HepG2 (cell line): ENCODE data around the gene MREG. TPM values are rescaled to one million over a fixed set of nuclear protein-coding genes. Genes with fewer than 3 reads are reported as not detected.

ENCODE experiments used
- AGO1 ChIP-seq: fragments of 200-400 bp; formaldehyde crosslinking; IDR thresholded peaks from 2 replicates; pipeline ENCODE4 v1.6.1; 2017; ENCODE audit warnings: mild to moderate bottlenecking, low read depth, low read length, moderate library complexity; ENCODE audit not compliant: poor library complexity, severe bottlenecking
- CSRNP2 ChIP-seq: sonication (generic); formaldehyde crosslinking; conservative IDR thresholded peaks from 2 replicates; pipeline ENCODE4 v1.8.0; 2022; ENCODE audit warnings: low read depth, missing genetic modification reagents
- HIVEP1 ChIP-seq: sonication (generic); formaldehyde crosslinking; IDR thresholded peaks from 2 replicates; pipeline ENCODE4 v1.4.0; 2020; ENCODE audit warnings: mild to moderate bottlenecking, missing genetic modification reagents
- NCOA1 ChIP-seq: sonication (generic); formaldehyde crosslinking; IDR thresholded peaks from 2 replicates; pipeline ENCODE4 v1.9.0; 2021; ENCODE audit warnings: missing genetic modification reagents
- PAWR ChIP-seq: sonication (generic); formaldehyde crosslinking; IDR thresholded peaks from 2 replicates; pipeline ENCODE4 v1.4.0; 2020; ENCODE audit warnings: missing genetic modification reagents, mild to moderate bottlenecking, borderline replicate concordance
- PAX8 ChIP-seq: sonication (generic); formaldehyde crosslinking; IDR thresholded peaks from 2 replicates; pipeline ENCODE4 v1.8.0; 2022; ENCODE audit warnings: mild to moderate bottlenecking, missing genetic modification reagents, borderline replicate concordance
- RARG ChIP-seq: sonication (generic); formaldehyde crosslinking; IDR thresholded peaks from 2 replicates; pipeline ENCODE4 v1.4.0; 2020; ENCODE audit warnings: low read depth, mild to moderate bottlenecking, missing genetic modification reagents
- RFX5 ChIP-seq: IDR thresholded peaks from 2 replicates; pipeline ENCODE4 v1.6.1; 2011; ENCODE audit warnings: low read depth, low read length, improper control_type of control experiment
- RFXANK ChIP-seq: IDR thresholded peaks from 2 replicates; pipeline ENCODE4 v1.6.1; 2016
- RXRB ChIP-seq: IDR thresholded peaks from 2 replicates; pipeline ENCODE4 v1.6.1; 2016; ENCODE audit warnings: borderline replicate concordance, missing genetic modification reagents, missing compliant biosample characterization
- SMAD3 ChIP-seq: sonication (generic); formaldehyde crosslinking; IDR thresholded peaks from 2 replicates; pipeline ENCODE4 v1.4.0; 2020; ENCODE audit warnings: missing genetic modification reagents
- ZBTB40 ChIP-seq, 2 experiments: fragments of 450-650 bp in 1 of 2; sonication (generic) in 1 of 2; formaldehyde crosslinking in 1 of 2; IDR thresholded peaks; 2 replicates each; pipeline versions ENCODE4 v1.6.1 to v1.8.0; 2016 to 2022; ENCODE audit warnings: antibody characterized with exemption in 1 of 2, mild to moderate bottlenecking in 1 of 2, missing genetic modification reagents in 1 of 2
- ZNF317 ChIP-seq: sonication (generic); formaldehyde crosslinking; IDR thresholded peaks from 2 replicates; pipeline ENCODE4 v1.5.0; 2020; ENCODE audit warnings: mild to moderate bottlenecking, missing genetic modification reagents
- ZNF451 ChIP-seq: sonication (generic); formaldehyde crosslinking; IDR thresholded peaks from 2 replicates; pipeline ENCODE4 v1.5.0; 2020; ENCODE audit warnings: mild to moderate bottlenecking, missing genetic modification reagents
- ZNF530 ChIP-seq: sonication (generic); formaldehyde crosslinking; IDR thresholded peaks from 2 replicates; pipeline ENCODE4 v1.5.0; 2020; ENCODE audit warnings: low read depth, mild to moderate bottlenecking, missing genetic modification reagents
- ZNF580 ChIP-seq: IDR thresholded peaks from 2 replicates; pipeline ENCODE4 v1.6.1; 2016; ENCODE audit warnings: low read depth, borderline replicate concordance
- ZNF782 ChIP-seq: sonication (generic); formaldehyde crosslinking; IDR thresholded peaks from 2 replicates; pipeline ENCODE4 v1.4.0; 2020; ENCODE audit warnings: missing genetic modification reagents, mild to moderate bottlenecking, borderline replicate concordance
- polyA plus RNA-seq, 8 experiments: library from polyadenylated mRNA; depleted of rRNA in 3 of 8; stranded (reverse) in 7 of 8; unstranded in 1 of 8; fragments of >200 nt; fragmentation: Illumina TruSeq in 4 of 8; extraction: Trizol in 4 of 8; gene quantifications; 2 replicates each; pipeline versions ENCODE4 v1.2.1 to v1.2.3, GENCODE V29; 2011 to 2016; ENCODE audit warnings: low read depth in 4 of 8, missing spikeins in 1 of 8, mixed read lengths in 1 of 8; ENCODE audit not compliant: insufficient read depth in 1 of 8
- total RNA-seq, 5 experiments: library from RNA; depleted of rRNA; stranded (reverse); fragments of >200 nt; fragmentation: Illumina TruSeq; extraction: Trizol; gene quantifications; 2 replicates each; pipeline ENCODE4 v1.2.3, GENCODE V29; 2016; ENCODE audit warnings: low read depth in 1 of 5

The MREG gene
- total and polyA plus RNA-seq, 2 of the 13 experiments (the other 11 are each of a cell fraction or from before 2014, with no cell fraction given): 7.5 to 23.3 TPM

GRCh38 chr2:215920244-215921100, 92.9 kb downstream of the MREG start (continued):
- no peak for TF ChIP-seq ZNF782 (CRISPR knock-in tag)
- TF ChIP-seq ZNF580 (CRISPR knock-in tag): 0 out of 2 replicates have a peak, but pooled peaks have one; percentile 21
- TF ChIP-seq ZBTB40 (IDR thresholded peaks at IDR 0.05): no peak
- no peak for TF ChIP-seq ZBTB40 (CRISPR knock-in tag; IDR thresholded peaks at IDR 0.05)
- TF ChIP-seq PAX8 (CRISPR knock-in tag): no peak
- TF ChIP-seq RARG (CRISPR knock-in tag): no peak
- TF ChIP-seq AGO1: no peak
- TF ChIP-seq CSRNP2: no peak
- no peak for TF ChIP-seq HIVEP1 (CRISPR knock-in tag)
- no peak for TF ChIP-seq ZNF530 (CRISPR knock-in tag)
- TF ChIP-seq ZNF451 (CRISPR knock-in tag): no peak
- TF ChIP-seq RFX5: no peak
- peak; percentile 56; the same call in 1 of the 2 replicates for TF ChIP-seq SMAD3 (CRISPR knock-in tag)
- TF ChIP-seq ZNF317 (CRISPR knock-in tag): no peak
- no peak for TF ChIP-seq NCOA1 (CRISPR knock-in tag)
- TF ChIP-seq PAWR (CRISPR knock-in tag): no peak
- TF ChIP-seq RXRB (CRISPR knock-in tag): peak; percentile 43; the same call in 1 of the 2 replicates
- TF ChIP-seq RFXANK: no peak
